ENCODE data around the gene SLC1A4.

The SLC1A4 gene

GRCh38 chr2:65055422-65056214 is 66.4 kb downstream of the SLC1A4 start:
- no peak for FAIRE-seq

- FAIRE-seq: no peak
Measured at GRCh38 chr2:65056215-65057053, 67.2 kb downstream of the SLC1A4 start, which contains the start of gene CEP68. Gene CEP68, plus strand, starts transcription at chr2:65056416. Its CDS starts 13,029 bp downstream, at chr2:65069445.

GRCh38 chr2:65057054-65057375 is 67.8 kb downstream of the SLC1A4 start:
- no peak for FAIRE-seq

- FAIRE-seq: no peak
Measured at GRCh38 chr2:65057391-65058052, 68.3 kb downstream of the SLC1A4 start.

GRCh38 chr2:65059071-65059470 is 69.9 kb downstream of the SLC1A4 start:
- no peak for FAIRE-seq

GRCh38 chr2:65061146-65061909 is 72.1 kb downstream of the SLC1A4 start:
- FAIRE-seq: no peak

- FAIRE-seq: no peak
Measured at GRCh38 chr2:65061910-65062339, 72.7 kb downstream of the SLC1A4 start.

- FAIRE-seq: no peak
Measured at GRCh38 chr2:65062843-65063825, 73.9 kb downstream of the SLC1A4 start.

GRCh38 chr2:65064728-65065552 is 75.7 kb downstream of the SLC1A4 start:
- no peak for FAIRE-seq

- FAIRE-seq: no peak
Measured at GRCh38 chr2:65067806-65068553, 78.8 kb downstream of the SLC1A4 start.

GRCh38 chr2:65069439-65069824 is 80.2 kb downstream of the SLC1A4 start:
- FAIRE-seq: no peak

- FAIRE-seq: no peak
Measured at GRCh38 chr2:65070172-65070830, 81.1 kb downstream of the SLC1A4 start.

GRCh38 chr2:65070856-65071255 is 81.7 kb downstream of the SLC1A4 start:
- FAIRE-seq: no peak

- no peak for FAIRE-seq
Measured at GRCh38 chr2:65071499-65072180, 82.4 kb downstream of the SLC1A4 start.

- FAIRE-seq: no peak
Measured at GRCh38 chr2:65072181-65072970, 83.2 kb downstream of the SLC1A4 start.

Data from colon (tissue), 2 donors.